ENCODE measurements around the gene GSS. TPM values are rescaled to one million over a fixed set of nuclear protein-coding genes. Genes with fewer than 3 reads are reported as not detected.

GSS gene
- total and polyA plus RNA-seq, 4 donors, result 20.8 to 38.8 (median 35.4) TPM

DNA sequence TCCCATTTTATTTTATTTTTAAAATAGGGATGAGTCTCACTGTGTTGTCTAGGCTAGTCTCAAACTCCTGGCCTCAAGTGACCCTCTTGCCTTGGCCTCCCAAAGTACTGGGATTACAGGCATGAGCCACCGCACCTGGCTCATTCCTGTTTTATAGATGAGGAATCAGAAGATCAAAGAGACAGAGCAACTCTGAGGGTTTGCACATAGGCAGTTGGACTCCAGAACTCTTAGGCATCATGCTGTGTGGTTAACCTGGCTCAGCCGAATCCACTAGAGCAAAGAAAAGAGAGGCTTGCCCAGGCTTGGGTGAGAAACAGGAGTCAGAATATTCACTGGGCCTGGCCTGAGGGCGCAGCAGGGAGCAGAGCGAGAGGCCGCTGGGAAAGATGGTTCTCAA, 9.4 kb upstream of the GSS start:
- no peak overlapping the region for H3K4me3 ChIP-seq (ENCODE audit: low read depth in 1 of 3, low read length in 3 of 3)
- H3K27me3 ChIP-seq (ENCODE audit: control insufficient read depth in 4 of 4, insufficient read depth in 4 of 4, low read length in 3 of 4), result no peaks in the 10 kb centered on the region
- H3K27ac ChIP-seq (ENCODE audit: low read depth in 1 of 2, low read length in 2 of 2), result no peak overlapping the region
- no peaks in the 10 kb centered on the region for H3K36me3 ChIP-seq (ENCODE audit: control insufficient read depth in 4 of 4, insufficient read depth in 3 of 4, low read depth in 1 of 4, low read length in 3 of 4)
- no peak for TF ChIP-seq HNF4G (IDR thresholded peaks at IDR 0.05)
- no peak for TF ChIP-seq GABPA (IDR thresholded peaks at IDR 0.05 in 1 of 2, conservative IDR thresholded peaks at IDR 0.05 in 1 of 2)
- no peak for TF ChIP-seq TAF1 (conservative IDR thresholded peaks at IDR 0.05)
- TF ChIP-seq HNF4A (conservative IDR thresholded peaks at IDR 0.05), result no peak
- TF ChIP-seq YY1 (IDR thresholded peaks at IDR 0.05), result no peak
- TF ChIP-seq, protein P1, sequence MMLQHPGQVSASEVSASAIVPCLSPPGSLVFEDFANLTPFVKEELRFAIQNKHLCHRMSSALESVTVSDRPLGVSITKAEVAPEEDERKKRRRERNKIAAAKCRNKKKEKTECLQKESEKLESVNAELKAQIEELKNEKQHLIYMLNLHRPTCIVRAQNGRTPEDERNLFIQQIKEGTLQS (IDR thresholded peaks at IDR 0.05), result no peak
- TF ChIP-seq RXRA (IDR thresholded peaks at IDR 0.05), result no peak
- TF ChIP-seq SP1 (IDR thresholded peaks at IDR 0.05), result no peak
- TF ChIP-seq, protein P2, sequence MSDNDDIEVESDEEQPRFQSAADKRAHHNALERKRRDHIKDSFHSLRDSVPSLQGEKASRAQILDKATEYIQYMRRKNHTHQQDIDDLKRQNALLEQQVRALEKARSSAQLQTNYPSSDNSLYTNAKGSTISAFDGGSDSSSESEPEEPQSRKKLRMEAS (IDR thresholded peaks at IDR 0.05), result no peak
- TF ChIP-seq NR2F2 (IDR thresholded peaks at IDR 0.05), result no peak
- TF ChIP-seq, protein P3, sequence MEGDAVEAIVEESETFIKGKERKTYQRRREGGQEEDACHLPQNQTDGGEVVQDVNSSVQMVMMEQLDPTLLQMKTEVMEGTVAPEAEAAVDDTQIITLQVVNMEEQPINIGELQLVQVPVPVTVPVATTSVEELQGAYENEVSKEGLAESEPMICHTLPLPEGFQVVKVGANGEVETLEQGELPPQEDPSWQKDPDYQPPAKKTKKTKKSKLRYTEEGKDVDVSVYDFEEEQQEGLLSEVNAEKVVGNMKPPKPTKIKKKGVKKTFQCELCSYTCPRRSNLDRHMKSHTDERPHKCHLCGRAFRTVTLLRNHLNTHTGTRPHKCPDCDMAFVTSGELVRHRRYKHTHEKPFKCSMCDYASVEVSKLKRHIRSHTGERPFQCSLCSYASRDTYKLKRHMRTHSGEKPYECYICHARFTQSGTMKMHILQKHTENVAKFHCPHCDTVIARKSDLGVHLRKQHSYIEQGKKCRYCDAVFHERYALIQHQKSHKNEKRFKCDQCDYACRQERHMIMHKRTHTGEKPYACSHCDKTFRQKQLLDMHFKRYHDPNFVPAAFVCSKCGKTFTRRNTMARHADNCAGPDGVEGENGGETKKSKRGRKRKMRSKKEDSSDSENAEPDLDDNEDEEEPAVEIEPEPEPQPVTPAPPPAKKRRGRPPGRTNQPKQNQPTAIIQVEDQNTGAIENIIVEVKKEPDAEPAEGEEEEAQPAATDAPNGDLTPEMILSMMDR (IDR thresholded peaks at IDR 0.05; ENCODE audit: low read depth, low read length, missing input control), result no peak
- H3K4me1 ChIP-seq (ENCODE audit: control insufficient read depth in 4 of 4, insufficient read depth in 4 of 4, low read length in 3 of 4), result no peaks in the 10 kb centered on the region
- H3K9me3 ChIP-seq (ENCODE audit: control insufficient read depth in 4 of 4, low read length in 3 of 4), result no peaks in the 10 kb centered on the region
- 96% methylated on average over 5 of the region's 5 CpGs for WGBS
- H3K9ac ChIP-seq (ENCODE audit: low read depth in 1 of 2, low read length in 2 of 2), result no peak overlapping the region
- DNase-seq (ENCODE audit: low spot score), result no peak

DNA sequence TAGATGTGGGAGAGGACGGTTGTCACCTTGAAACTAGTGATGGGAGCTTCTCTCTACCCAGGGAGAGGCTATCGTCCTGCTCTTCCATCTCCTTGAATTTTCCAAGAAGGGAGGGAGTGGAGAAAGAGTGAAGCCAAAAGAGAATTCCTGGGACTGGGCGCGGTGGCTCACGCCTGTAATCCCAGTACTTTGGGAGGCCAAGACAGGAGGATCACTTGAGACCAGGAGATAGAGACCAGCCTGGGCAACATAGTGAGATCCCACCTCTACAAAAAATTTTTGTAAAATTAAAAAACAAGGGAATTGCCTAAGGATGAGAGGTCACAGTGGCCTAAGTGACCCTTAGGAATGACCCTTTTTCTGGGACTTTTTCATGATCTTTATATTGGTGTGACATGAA, 8.9 kb upstream of the GSS start:
- TF ChIP-seq HNF4G (IDR thresholded peaks at IDR 0.05), result no peak
- TF ChIP-seq JUND (IDR thresholded peaks at IDR 0.05), result no peak
- no peak for TF ChIP-seq HNF4A (conservative IDR thresholded peaks at IDR 0.05)
- TF ChIP-seq, protein P4, sequence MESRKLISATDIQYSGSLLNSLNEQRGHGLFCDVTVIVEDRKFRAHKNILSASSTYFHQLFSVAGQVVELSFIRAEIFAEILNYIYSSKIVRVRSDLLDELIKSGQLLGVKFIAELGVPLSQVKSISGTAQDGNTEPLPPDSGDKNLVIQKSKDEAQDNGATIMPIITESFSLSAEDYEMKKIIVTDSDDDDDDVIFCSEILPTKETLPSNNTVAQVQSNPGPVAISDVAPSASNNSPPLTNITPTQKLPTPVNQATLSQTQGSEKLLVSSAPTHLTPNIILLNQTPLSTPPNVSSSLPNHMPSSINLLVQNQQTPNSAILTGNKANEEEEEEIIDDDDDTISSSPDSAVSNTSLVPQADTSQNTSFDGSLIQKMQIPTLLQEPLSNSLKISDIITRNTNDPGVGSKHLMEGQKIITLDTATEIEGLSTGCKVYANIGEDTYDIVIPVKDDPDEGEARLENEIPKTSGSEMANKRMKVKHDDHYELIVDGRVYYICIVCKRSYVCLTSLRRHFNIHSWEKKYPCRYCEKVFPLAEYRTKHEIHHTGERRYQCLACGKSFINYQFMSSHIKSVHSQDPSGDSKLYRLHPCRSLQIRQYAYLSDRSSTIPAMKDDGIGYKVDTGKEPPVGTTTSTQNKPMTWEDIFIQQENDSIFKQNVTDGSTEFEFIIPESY (IDR thresholded peaks at IDR 0.05), result no peak
- TF ChIP-seq, protein P2 (IDR thresholded peaks at IDR 0.05), result no peak
- no peak for TF ChIP-seq EGR1 (IDR thresholded peaks at IDR 0.05; ENCODE audit: low read depth in 2 of 2)
- TF ChIP-seq, protein P3 (IDR thresholded peaks at IDR 0.05; ENCODE audit: low read depth, low read length, missing input control), result no peak
- TF ChIP-seq FOXA1 (IDR thresholded peaks at IDR 0.05), result no peak
- no peak for TF ChIP-seq SP1 (IDR thresholded peaks at IDR 0.05)
- no peak for TF ChIP-seq YY1 (IDR thresholded peaks at IDR 0.05)
- TF ChIP-seq, protein P1 (IDR thresholded peaks at IDR 0.05), result no peak
- no peak for TF ChIP-seq FOXA2 (IDR thresholded peaks at IDR 0.05)
- no peaks in the 10 kb centered on the region for H3K9me3 ChIP-seq (ENCODE audit: control insufficient read depth in 4 of 4, low read length in 3 of 4)
- 95% methylated on average over 5 of the region's 5 CpGs for WGBS
- no peak overlapping the region for H3K4me3 ChIP-seq (ENCODE audit: low read depth in 1 of 3, low read length in 3 of 3)
- DNase-seq (ENCODE audit: low spot score), result no peak
- no peaks in the 10 kb centered on the region for H3K36me3 ChIP-seq (ENCODE audit: control insufficient read depth in 4 of 4, insufficient read depth in 3 of 4, low read depth in 1 of 4, low read length in 3 of 4)
- no peaks in the 10 kb centered on the region for H3K4me1 ChIP-seq (ENCODE audit: control insufficient read depth in 4 of 4, insufficient read depth in 4 of 4, low read length in 3 of 4)
- H3K9ac ChIP-seq (ENCODE audit: low read depth in 1 of 2, low read length in 2 of 2), result no peak overlapping the region
- H3K27ac ChIP-seq (ENCODE audit: low read depth in 1 of 2, low read length in 2 of 2), result no peak overlapping the region
- no peaks in the 10 kb centered on the region for H3K27me3 ChIP-seq (ENCODE audit: control insufficient read depth in 4 of 4, insufficient read depth in 4 of 4, low read length in 3 of 4)
